Suprapubic skin (tissue), 4 donors: ENCODE measurements around the gene DIAPH2.

Experiments used
- CTCF ChIP-seq, 2 donors: fragments of 200-600 bp in 1 of 2; fragments of 450-650 bp in 1 of 2; sonication (generic) in 1 of 2; IDR thresholded peaks; one replicate each; pipeline ENCODE4 v1.5.1; 2016 to 2019; ENCODE audit warnings: antibody characterized with exemption in 2 of 2, mild to moderate bottlenecking in 1 of 2, moderate library complexity in 1 of 2
- EP300 ChIP-seq: sonication (generic); formaldehyde crosslinking; IDR thresholded peaks from one replicate; pipeline ENCODE4 v1.6.1; 2017; ENCODE audit warnings: antibody characterized with exemption
- POLR2AphosphoS5 ChIP-seq, 3 donors: sonication (generic); formaldehyde crosslinking; IDR thresholded peaks; one replicate each; pipeline ENCODE4 v1.6.1; 2017; ENCODE audit warnings: antibody characterized with exemption in 3 of 3

- TF ChIP-seq CTCF (IDR thresholded peaks at IDR 0.05) (no peak), EP300 (no peak), POLR2AphosphoS5 (IDR thresholded peaks at IDR 0.05) (no peak)
These were observed 902.5 kb downstream of the DIAPH2 start for GRCh38 chrX:97587171-97587570.
